Adipocyte (in vitro differentiated cells): ENCODE data around the gene VTI1B.
"Not testable (repeated sequence)": the region's sequence is repeated elsewhere in the genome, so short reads cannot be mapped to it uniquely, and the experiment has no call there.

Experiments used
- DNase-seq: peaks from one replicate; pipeline ENCODE4 v3.0.0-alpha.2; 2015; ENCODE audit warnings: low read depth
- H3K27me3 ChIP-seq: replicated peaks from 2 replicates; pipeline ENCODE4 v1.7.0; 2013; ENCODE audit warnings: mild to moderate bottlenecking, low read length, moderate library complexity; ENCODE audit not compliant: control insufficient read depth, insufficient read depth
- H3K36me3 ChIP-seq: 2 replicates; pipeline ENCODE4 v1.7.0; 2013; ENCODE audit warnings: low read length, mild to moderate bottlenecking, moderate library complexity; ENCODE audit not compliant: control insufficient read depth, insufficient read depth, severe bottlenecking
- H3K4me1 ChIP-seq: 2 replicates; pipeline ENCODE4 v1.7.0; 2013; ENCODE audit warnings: mild to moderate bottlenecking, low read length, moderate library complexity; ENCODE audit not compliant: control insufficient read depth, insufficient read depth
- H3K4me3 ChIP-seq: 2 replicates; pipeline ENCODE4 v1.7.0; 2013; ENCODE audit warnings: mild to moderate bottlenecking, low read length, moderate library complexity
- H3K9ac ChIP-seq: 2 replicates; pipeline ENCODE4 v1.7.0; 2013; ENCODE audit warnings: mild to moderate bottlenecking, low read length, moderate library complexity
- H3K9me3 ChIP-seq: 2 replicates; pipeline ENCODE4 v1.7.0; 2013; ENCODE audit warnings: mild to moderate bottlenecking, low read length, moderate library complexity; ENCODE audit not compliant: control insufficient read depth

Gene VTI1B, protein sequence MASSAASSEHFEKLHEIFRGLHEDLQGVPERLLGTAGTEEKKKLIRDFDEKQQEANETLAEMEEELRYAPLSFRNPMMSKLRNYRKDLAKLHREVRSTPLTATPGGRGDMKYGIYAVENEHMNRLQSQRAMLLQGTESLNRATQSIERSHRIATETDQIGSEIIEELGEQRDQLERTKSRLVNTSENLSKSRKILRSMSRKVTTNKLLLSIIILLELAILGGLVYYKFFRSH

DNA sequence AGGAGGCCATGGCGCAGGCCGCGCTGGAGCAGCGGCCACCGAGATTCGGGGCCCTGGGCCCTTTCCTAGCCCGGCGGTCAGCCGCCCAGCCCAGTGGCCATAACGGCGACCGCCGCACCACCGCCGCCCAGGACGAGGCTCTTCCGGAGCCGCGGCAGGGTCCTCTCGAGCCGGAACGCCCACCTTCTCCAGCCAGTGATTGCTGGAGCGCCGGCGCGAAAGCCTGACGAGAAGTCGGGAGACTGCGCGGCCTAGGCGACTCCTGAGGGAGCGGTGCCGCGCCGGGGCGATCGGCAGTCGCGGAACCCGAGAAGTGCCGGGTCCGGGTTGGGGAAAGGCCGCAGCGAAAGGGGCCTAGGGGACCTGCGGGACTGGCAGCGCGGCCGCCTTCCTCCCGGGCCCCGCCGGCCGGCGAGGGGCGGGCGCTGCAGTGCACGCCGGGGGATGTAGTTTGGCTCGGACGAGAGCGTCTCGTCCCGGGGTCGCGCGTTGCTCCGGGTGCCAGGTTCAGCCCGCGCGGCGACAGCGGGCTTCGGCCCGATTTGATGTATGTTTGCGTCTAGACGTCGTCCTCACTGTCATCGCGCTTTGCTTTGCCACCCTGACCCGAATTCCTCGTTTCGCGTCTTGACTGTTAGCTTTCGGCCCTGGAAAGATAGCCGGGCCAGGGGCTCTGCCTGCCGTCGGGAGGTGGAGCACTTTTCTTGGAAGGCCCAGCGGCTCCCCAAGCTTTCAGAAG, at the start of gene VTI1B:
Gene VTI1B (minus strand): TSS at position 153 of the 739 bp plus-strand sequence. CDS start 143 bp downstream, at position 10.
- no peaks in the 10 kb centered on the region for H3K27me3 ChIP-seq
- H3K9ac ChIP-seq, result peak within 1 kb of the TSS; percentile 99
- peaks cover 19% of the 10 kb centered on the region for H3K36me3 ChIP-seq
- H3K4me1 ChIP-seq, result peaks cover 22% of the 10 kb centered on the region
- H3K9me3 ChIP-seq, result no peaks in the 10 kb centered on the region
- DNase-seq, result peak; percentile 89
- peak within 1 kb of the TSS; percentile 90 for H3K4me3 ChIP-seq

DNA sequence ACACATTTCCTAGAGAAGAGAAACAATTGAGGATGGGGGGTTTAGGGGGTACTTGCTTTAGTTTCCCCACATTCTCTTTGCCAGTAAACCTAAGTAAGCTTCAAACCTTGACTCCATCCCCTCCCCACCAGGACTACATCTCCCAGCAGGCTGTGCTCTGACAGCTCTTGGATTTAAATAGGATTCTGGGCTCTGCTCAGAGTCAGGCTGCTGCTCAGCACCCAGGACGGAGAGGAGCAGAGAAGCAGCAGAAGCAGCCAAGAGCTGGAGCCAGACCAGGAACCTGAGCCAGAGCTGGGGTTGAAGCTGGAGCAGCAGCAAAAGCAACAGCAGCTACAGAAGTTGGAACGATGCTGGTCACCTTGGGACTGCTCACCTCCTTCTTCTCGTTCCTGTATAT, 47.9 kb upstream of the VTI1B start:
- Histone ChIP-seq H3K36me3 (no peaks in the 10 kb centered on the region), H3K4me3 (no peak overlapping the region), H3K27me3 (peaks cover 35% of the 10 kb centered on the region), H3K4me1 (peaks cover 5% of the 10 kb centered on the region), H3K9ac (no peak overlapping the region), H3K9me3 (no peaks in the 10 kb centered on the region)
- peak; percentile 37 for DNase-seq

DNA sequence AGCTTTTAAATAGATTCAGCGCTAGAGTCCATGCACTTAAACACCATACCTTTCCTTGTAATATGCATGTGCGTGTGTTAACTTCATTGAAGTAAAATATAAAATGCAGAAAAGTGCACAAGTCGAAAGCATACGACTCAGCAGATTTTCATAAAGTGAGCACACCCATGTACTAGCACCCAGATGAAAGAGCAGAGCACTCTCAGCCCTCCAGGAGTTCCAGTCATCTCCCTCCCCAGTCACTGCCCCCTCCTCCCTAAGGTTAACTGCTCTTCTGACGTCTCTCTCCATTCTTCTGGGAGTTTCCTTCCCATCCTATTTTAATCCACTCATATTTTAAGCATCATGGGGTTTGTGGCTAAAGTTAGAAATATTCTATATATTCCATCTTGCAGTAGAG, 47.4 kb upstream of the VTI1B start:
- Histone ChIP-seq H3K9ac (no peak overlapping the region), H3K4me3 (no peak overlapping the region), H3K27me3 (peaks cover 35% of the 10 kb centered on the region), H3K4me1 (peaks cover 5% of the 10 kb centered on the region), H3K9me3 (no peaks in the 10 kb centered on the region), H3K36me3 (no peaks in the 10 kb centered on the region)
- no peak for DNase-seq

DNA sequence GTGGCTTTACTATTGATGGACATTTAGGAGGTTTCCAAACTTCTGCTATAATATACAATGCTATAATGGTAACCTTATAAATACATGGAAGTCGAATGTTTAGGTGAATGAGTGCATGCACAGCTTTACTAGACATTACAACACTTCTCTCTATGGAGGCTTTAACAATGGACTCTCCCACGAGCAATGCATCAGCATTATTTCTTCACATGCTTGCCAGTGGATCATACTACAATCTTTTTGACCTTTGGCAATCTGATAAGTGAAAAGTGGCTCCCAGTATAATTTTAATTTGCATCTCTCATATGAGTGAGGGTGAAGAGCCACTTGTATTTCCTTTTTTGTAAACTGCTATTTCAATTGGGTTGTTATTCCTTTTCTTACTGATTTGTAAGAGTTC, 45.4 kb upstream of the VTI1B start:
- Histone ChIP-seq H3K4me3 (no peak overlapping the region), H3K36me3 (no peaks in the 10 kb centered on the region), H3K9me3 (no peaks in the 10 kb centered on the region), H3K4me1 (peaks cover 14% of the 10 kb centered on the region), H3K9ac (no peak overlapping the region), H3K27me3 (peaks cover 26% of the 10 kb centered on the region)
- no peak for DNase-seq

DNA sequence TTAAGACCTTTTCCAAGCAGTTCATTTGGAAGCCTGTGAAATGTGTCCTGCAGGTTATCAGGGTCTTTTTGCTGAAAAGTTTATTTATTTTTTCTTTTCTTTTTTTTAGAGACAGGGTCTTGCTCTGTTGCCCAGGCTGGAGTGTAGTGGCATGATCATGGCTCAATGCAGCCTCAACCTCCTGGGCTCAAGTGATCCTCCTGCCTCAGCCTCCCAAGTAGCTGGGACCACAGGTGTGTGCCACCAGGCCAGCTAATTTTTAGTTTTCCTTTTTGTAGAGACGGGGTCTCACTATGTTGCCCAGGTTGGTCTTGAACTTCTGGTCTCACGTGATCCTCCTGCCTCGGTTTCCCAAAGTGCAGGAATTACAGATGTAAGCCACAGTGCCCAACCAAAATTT, 45.0 kb upstream of the VTI1B start:
- H3K9me3 ChIP-seq, DNase-seq, H3K36me3 ChIP-seq, H3K4me3 ChIP-seq, H3K9ac ChIP-seq: not testable (repeated sequence)
- peaks cover 16% of the 10 kb centered on the region for H3K4me1 ChIP-seq
- peaks cover 22% of the 10 kb centered on the region for H3K27me3 ChIP-seq

DNA sequence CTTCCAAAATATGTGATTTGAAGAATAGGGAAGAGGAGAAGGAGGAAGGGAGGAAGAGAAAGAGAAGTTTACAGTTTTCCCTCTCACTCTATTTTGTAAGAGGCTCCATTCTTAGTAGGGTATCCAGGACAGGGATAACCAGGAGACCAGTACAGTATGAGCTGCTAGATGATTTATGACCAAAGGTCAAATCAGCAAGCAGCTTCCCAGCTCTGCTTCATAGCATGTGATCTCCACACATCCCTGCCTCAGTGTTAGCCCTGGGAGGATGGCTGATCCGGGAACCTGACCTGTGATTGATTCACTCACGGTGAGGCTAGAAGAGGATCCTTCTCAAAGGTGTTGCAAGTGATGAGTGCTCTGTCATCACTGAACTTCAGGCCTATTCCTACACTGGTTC, 43.8 kb upstream of the VTI1B start:
- peaks cover 16% of the 10 kb centered on the region for H3K4me1 ChIP-seq
- DNase-seq, result no peak
- H3K36me3 ChIP-seq, result no peaks in the 10 kb centered on the region
- no peak overlapping the region for H3K4me3 ChIP-seq
- no peaks in the 10 kb centered on the region for H3K9me3 ChIP-seq
- peaks cover 10% of the 10 kb centered on the region for H3K27me3 ChIP-seq
- H3K9ac ChIP-seq, result no peak overlapping the region

DNA sequence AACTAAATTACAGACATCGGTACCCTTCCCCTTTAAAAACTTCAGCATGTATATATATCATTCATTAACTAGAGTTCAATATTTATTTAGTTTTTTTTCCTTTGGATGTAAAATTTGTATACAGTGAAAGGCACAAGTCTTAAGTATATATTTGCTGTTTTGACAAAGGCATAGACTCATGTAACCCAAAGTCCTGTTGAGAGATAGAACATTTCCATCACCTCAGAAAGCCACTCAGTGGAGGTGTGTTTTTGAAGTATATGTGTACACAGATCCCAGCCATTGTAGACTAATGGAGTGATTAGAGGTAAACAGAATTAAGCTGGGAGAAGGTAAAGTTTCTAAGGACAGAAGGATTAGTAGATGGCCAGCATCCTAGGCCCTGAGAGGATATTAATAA, 42.6 kb upstream of the VTI1B start:
- no peak overlapping the region for H3K9ac ChIP-seq
- no peak for DNase-seq
- H3K27me3 ChIP-seq, result peaks cover 6% of the 10 kb centered on the region
- no peak overlapping the region for H3K4me3 ChIP-seq
- H3K9me3 ChIP-seq, result no peaks in the 10 kb centered on the region
- no peaks in the 10 kb centered on the region for H3K36me3 ChIP-seq
- peaks cover 14% of the 10 kb centered on the region for H3K4me1 ChIP-seq

DNA sequence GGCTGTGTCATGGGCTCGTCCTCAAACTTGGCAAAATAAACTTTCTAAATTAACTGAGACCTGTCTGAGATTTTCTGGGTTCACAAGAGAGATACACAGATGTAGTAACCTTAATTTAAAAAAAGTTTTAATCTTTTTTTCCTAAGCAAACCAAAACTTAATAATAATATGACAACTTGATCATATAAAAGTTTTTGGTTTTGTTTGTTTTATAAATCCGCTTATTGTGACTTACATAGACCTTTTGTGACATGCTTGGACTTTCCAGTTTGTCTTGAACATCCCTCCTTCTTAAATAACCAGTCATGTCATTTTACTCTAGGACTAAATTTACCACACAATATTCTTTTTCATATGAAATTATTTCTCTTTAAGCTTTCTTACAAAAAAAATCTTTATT, 35.8 kb upstream of the VTI1B start:
- Histone ChIP-seq H3K4me3 (no peak overlapping the region), H3K36me3 (no peaks in the 10 kb centered on the region), H3K27me3 (peaks cover 3% of the 10 kb centered on the region), H3K9me3 (peaks cover 7% of the 10 kb centered on the region), H3K9ac (no peak overlapping the region), H3K4me1 (peaks cover 6% of the 10 kb centered on the region)
- no peak for DNase-seq

DNA sequence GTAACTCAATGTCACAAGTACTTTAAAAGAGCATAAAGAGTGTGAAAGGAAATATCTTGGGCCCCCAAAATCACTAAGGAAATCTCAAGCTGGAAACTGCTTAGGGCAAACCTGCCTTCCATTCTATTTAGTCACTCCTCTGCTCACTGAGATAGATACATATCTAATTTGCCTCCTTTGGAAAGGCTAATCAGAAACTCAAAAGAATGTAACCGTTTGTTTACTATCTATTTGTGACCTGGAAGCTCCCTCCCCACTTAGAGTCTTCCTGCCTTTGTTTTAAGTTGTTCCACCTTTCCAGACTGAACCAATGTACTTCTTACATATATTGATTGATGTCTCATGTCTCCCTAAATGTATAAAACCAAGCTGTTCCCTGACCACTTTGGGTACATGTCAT, 35.4 kb upstream of the VTI1B start:
- H3K9ac ChIP-seq, H3K36me3 ChIP-seq, H3K4me3 ChIP-seq, DNase-seq, H3K9me3 ChIP-seq, H3K4me1 ChIP-seq, H3K27me3 ChIP-seq: not testable (repeated sequence)

DNA sequence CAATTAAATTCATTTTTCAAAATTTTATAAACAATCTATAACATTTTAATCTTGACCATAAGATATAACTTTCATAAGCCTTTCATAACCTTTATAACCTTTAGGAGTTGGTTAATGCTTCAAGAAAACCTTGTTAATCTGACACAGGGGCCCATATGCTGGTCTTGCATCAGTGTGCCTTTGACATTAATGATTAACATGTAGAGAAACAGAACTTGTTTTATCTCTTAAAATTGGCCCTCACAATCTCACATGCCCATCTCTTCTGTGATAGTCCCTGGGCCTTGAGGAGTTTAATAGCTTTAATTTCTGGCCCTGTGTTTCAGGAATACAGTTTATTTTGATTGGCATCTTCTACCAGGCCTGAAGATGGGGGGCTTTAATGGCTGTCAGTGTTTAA, 34.9 kb upstream of the VTI1B start:
- not testable (repeated sequence) for H3K4me1 ChIP-seq, H3K9me3 ChIP-seq, H3K27me3 ChIP-seq, H3K36me3 ChIP-seq, H3K4me3 ChIP-seq, DNase-seq, H3K9ac ChIP-seq

DNA sequence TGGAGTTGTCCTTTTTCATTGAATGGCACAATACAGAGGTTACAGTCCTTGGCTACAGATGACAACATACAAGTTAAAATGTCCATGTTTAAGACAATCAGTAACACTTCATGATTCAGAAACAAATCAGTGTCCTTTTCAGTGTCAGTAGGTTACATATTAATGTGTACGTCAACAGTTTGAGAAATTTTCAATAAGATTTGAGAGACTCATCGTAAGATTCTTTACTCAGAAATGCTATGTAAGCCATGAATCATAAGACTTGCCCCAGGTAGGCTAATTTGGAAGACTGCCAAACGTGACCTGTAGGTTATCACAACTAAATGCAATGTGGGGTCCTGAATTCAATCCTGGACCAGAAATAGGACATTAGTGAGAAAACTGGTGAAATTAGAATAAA, 30.8 kb upstream of the VTI1B start:
- Histone ChIP-seq H3K9ac (no peak overlapping the region), H3K4me1 (peaks cover 4% of the 10 kb centered on the region), H3K9me3 (peaks cover 7% of the 10 kb centered on the region), H3K4me3 (no peak overlapping the region), H3K36me3 (no peaks in the 10 kb centered on the region), H3K27me3 (peaks cover 3% of the 10 kb centered on the region)
- DNase-seq, result no peak
